Measurements from ENCODE around the gene CTSV. TPM values are rescaled to one million over a fixed set of nuclear protein-coding genes. Genes with fewer than 3 reads are reported as not detected.
"Not testable (repeated sequence)": the region's sequence is repeated elsewhere in the genome, so short reads cannot be mapped to it uniquely, and the experiment has no call there.

Gene CTSV
- polyA plus RNA-seq, 1 experiment = 0.32 TPM

- CTCF ChIA-PET = interaction anchor here (0.6 kb wide), 1 partner anchor 13 kb away, joined by 3 read pairs; no protein-coding TSS in a partner anchor
- DNase-seq (ENCODE audit: low read depth) = no peak
- no peaks in the 10 kb centered on the region for H3K36me3 ChIP-seq (ENCODE audit: control insufficient read depth, insufficient read depth, low read length)
- no peak for TF ChIP-seq CTCF (IDR thresholded peaks at IDR 0.05; ENCODE audit: insufficient read depth, low read depth, low read length)
- H3K27me3 ChIP-seq (ENCODE audit: control insufficient read depth, insufficient read depth, low read length) = no peaks in the 10 kb centered on the region
- POLR2A ChIA-PET = no interaction called here
- H3K4me3 ChIP-seq (ENCODE audit: low read depth, low read length) = no peak overlapping the region
These were observed 13.8 kb upstream of the CTSV start for GRCh38 chr9:97052735-97053134.

GRCh38 chr9:97046228-97046627 lies 7.3 kb upstream of the CTSV start:
- Histone ChIP-seq H3K27me3 (ENCODE audit: control insufficient read depth, insufficient read depth, low read length) (peaks cover 2% of the 10 kb centered on the region), H3K36me3 (ENCODE audit: control insufficient read depth, insufficient read depth, low read length) (no peaks in the 10 kb centered on the region), H3K4me3 (ENCODE audit: low read depth, low read length) (no peak overlapping the region)
- TF ChIP-seq CTCF (IDR thresholded peaks at IDR 0.05; ENCODE audit: insufficient read depth, low read depth, low read length) = no peak
- CTCF ChIA-PET = no interaction called here
- no peak for DNase-seq (ENCODE audit: low read depth)
- POLR2A ChIA-PET = no interaction called here

- TF ChIP-seq CTCF (IDR thresholded peaks at IDR 0.05; ENCODE audit: insufficient read depth, low read depth, low read length) = no peak
- no peak for DNase-seq (ENCODE audit: low read depth)
- peaks cover 2% of the 10 kb centered on the region for H3K27me3 ChIP-seq (ENCODE audit: control insufficient read depth, insufficient read depth, low read length)
- H3K4me3 ChIP-seq (ENCODE audit: low read depth, low read length) = no peak overlapping the region
- ChIA-PET CTCF (no interaction called here), POLR2A (no interaction called here)
- H3K36me3 ChIP-seq (ENCODE audit: control insufficient read depth, insufficient read depth, low read length) = no peaks in the 10 kb centered on the region
These were observed 6.4 kb upstream of the CTSV start for GRCh38 chr9:97045300-97045699.

GRCh38 chr9:97041898-97042297 lies 3.0 kb upstream of the CTSV start:
- ChIA-PET POLR2A (no interaction called here), CTCF (no interaction called here)
- no peak for DNase-seq (ENCODE audit: low read depth)
- H3K27me3 ChIP-seq (ENCODE audit: control insufficient read depth, insufficient read depth, low read length) = no peaks in the 10 kb centered on the region; the same call in 1 of the 2 replicates
- no peak for TF ChIP-seq CTCF (IDR thresholded peaks at IDR 0.05; ENCODE audit: insufficient read depth, low read depth, low read length)
- no peaks in the 10 kb centered on the region for H3K36me3 ChIP-seq (ENCODE audit: control insufficient read depth, insufficient read depth, low read length)
- H3K4me3 ChIP-seq (ENCODE audit: low read depth, low read length) = no peak overlapping the region

GRCh38 chr9:97039514-97039860 lies 545 bp upstream of the CTSV start:
- ChIA-PET POLR2A (no interaction called here), CTCF (interaction anchor here (2.3 kb wide), 1 partner anchor 183 kb away, joined by 7 read pairs; no protein-coding TSS in a partner anchor)
- no peaks in the 10 kb centered on the region for H3K36me3 ChIP-seq (ENCODE audit: control insufficient read depth, insufficient read depth, low read length)
- TF ChIP-seq CTCF (IDR thresholded peaks at IDR 0.05; ENCODE audit: insufficient read depth, low read depth, low read length) = no peak
- DNase-seq (ENCODE audit: low read depth) = no peak
- H3K27me3 ChIP-seq (ENCODE audit: control insufficient read depth, insufficient read depth, low read length) = no peaks in the 10 kb centered on the region; the same call in 1 of the 2 replicates
- H3K4me3 ChIP-seq (ENCODE audit: low read depth, low read length) = peak overlapping the region; percentile 43

- DNase-seq (ENCODE audit: low read depth); H3K27me3 ChIP-seq (ENCODE audit: control insufficient read depth, insufficient read depth, low read length); H3K4me3 ChIP-seq (ENCODE audit: low read depth, low read length); CTCF ChIA-PET; H3K36me3 ChIP-seq (ENCODE audit: control insufficient read depth, insufficient read depth, low read length); POLR2A ChIA-PET: not testable (repeated sequence)
These were observed 15.4 kb downstream of the CTSV start for GRCh38 chr9:97023505-97023904.

- DNase-seq (ENCODE audit: low read depth) = peak; percentile 15
- H3K27me3 ChIP-seq (ENCODE audit: control insufficient read depth, insufficient read depth, low read length); CTCF ChIA-PET; POLR2A ChIA-PET; H3K36me3 ChIP-seq (ENCODE audit: control insufficient read depth, insufficient read depth, low read length): not testable (repeated sequence)
- peak overlapping the region; percentile 57 for H3K4me3 ChIP-seq (ENCODE audit: low read depth, low read length)
These were observed 25.5 kb downstream of the CTSV start for GRCh38 chr9:97013151-97014132.

- H3K36me3 ChIP-seq (ENCODE audit: control insufficient read depth, insufficient read depth, low read length); POLR2A ChIA-PET; CTCF ChIA-PET; H3K27me3 ChIP-seq (ENCODE audit: control insufficient read depth, insufficient read depth, low read length); DNase-seq (ENCODE audit: low read depth): not testable (repeated sequence)
- H3K4me3 ChIP-seq (ENCODE audit: low read depth, low read length) = peak overlapping the region; percentile 57
These were observed 26.3 kb downstream of the CTSV start for GRCh38 chr9:97012617-97013016.

Data from BJ (cell line).